GM12878 (cell line): ENCODE data around the gene CLCN7. TPM values are rescaled to one million over a fixed set of nuclear protein-coding genes. Genes with fewer than 3 reads are reported as not detected.
A peak's percentile ranks its signal among the peaks of the same experiment; 100 is the strongest.

Source experiments
- ATF3 ChIP-seq: IDR thresholded peaks from 2 replicates; pipeline ENCODE4 v1.6.1; 2011; ENCODE audit warnings: low read depth, mild to moderate bottlenecking, low read length, moderate library complexity, borderline replicate concordance; ENCODE audit errors: extremely low read depth
- BCL3 ChIP-seq: IDR thresholded peaks from 2 replicates; pipeline ENCODE4 v1.6.1; 2011; ENCODE audit warnings: borderline replicate concordance, low read depth, mild to moderate bottlenecking, moderate library complexity, low read length; ENCODE audit not compliant: insufficient read depth, poor library complexity, severe bottlenecking
- BRCA1 ChIP-seq: IDR thresholded peaks from 2 replicates; pipeline ENCODE4 v1.6.1; 2011; ENCODE audit warnings: low read depth, low read length, improper control_type of control experiment
- EP300 ChIP-seq, 2 experiments: fragments of 150-350 bp in 1 of 2; IDR thresholded peaks; 2 replicates each; pipeline ENCODE4 v1.6.1; 2011 to 2012; ENCODE audit warnings: low read depth in 2 of 2, low read length in 2 of 2, borderline replicate concordance in 1 of 2, improper control_type of control experiment in 1 of 2, inconsistent platforms in 1 of 2; ENCODE audit not compliant: control insufficient read depth in 1 of 2
- ETV6 ChIP-seq, 2 experiments: fragments of 450-650 bp in 1 of 2; IDR thresholded peaks in 1 of 2; conservative IDR thresholded peaks in 1 of 2; 2 replicates each; pipeline ENCODE4 v1.6.1; 2014; ENCODE audit warnings: antibody characterized with exemption in 1 of 2, borderline replicate concordance in 1 of 2, low read depth in 1 of 2, mild to moderate bottlenecking in 1 of 2, moderate library complexity in 1 of 2
- FOS ChIP-seq: IDR thresholded peaks from 3 replicates; pipeline ENCODE4 v1.6.1; 2011; ENCODE audit warnings: borderline replicate concordance; ENCODE audit not compliant: insufficient read length; ENCODE audit errors: extremely low read depth
- GABPA ChIP-seq: IDR thresholded peaks from 2 replicates; pipeline ENCODE4 v1.6.1; 2014; ENCODE audit warnings: antibody characterized with exemption, low read depth, mild to moderate bottlenecking, inconsistent platforms
- MEF2A ChIP-seq: IDR thresholded peaks from 2 replicates; pipeline ENCODE4 v1.6.1; 2011; ENCODE audit warnings: low read depth, mild to moderate bottlenecking, low read length, moderate library complexity; ENCODE audit not compliant: insufficient read depth
- MEF2B ChIP-seq: fragments of 450-650 bp; IDR thresholded peaks from 2 replicates; pipeline ENCODE4 v1.6.1; 2018; ENCODE audit warnings: mild to moderate bottlenecking, moderate library complexity; ENCODE audit not compliant: partially characterized antibody, poor library complexity, severe bottlenecking
- MTA2 ChIP-seq: fragments of 450-650 bp; IDR thresholded peaks from 2 replicates; pipeline ENCODE4 v1.6.1; 2016; ENCODE audit warnings: low read depth, mild to moderate bottlenecking, moderate library complexity
- MTA3 ChIP-seq: IDR thresholded peaks from 2 replicates; pipeline ENCODE4 v1.6.1; 2012; ENCODE audit warnings: low read length, inconsistent platforms, borderline replicate concordance
- MXI1 ChIP-seq: fragments of 150-350 bp; IDR thresholded peaks from 2 replicates; pipeline ENCODE4 v1.6.1; 2011; ENCODE audit warnings: low read depth, mild to moderate bottlenecking, inconsistent platforms, low read length, improper control_type of control experiment
- NR2C1 ChIP-seq: fragments of 450-650 bp; IDR thresholded peaks from 2 replicates; pipeline ENCODE4 v1.6.1; 2017; ENCODE audit warnings: antibody characterized with exemption, mild to moderate bottlenecking, moderate library complexity
- NR2F1 ChIP-seq: fragments of 450-650 bp; conservative IDR thresholded peaks from 2 replicates; pipeline ENCODE4 v1.6.1; 2017; ENCODE audit warnings: mild to moderate bottlenecking
- PKNOX1 ChIP-seq: fragments of 450-650 bp; IDR thresholded peaks from 2 replicates; pipeline ENCODE4 v1.6.1; 2016; ENCODE audit warnings: mild to moderate bottlenecking
- SIX5 ChIP-seq: IDR thresholded peaks from 2 replicates; pipeline ENCODE4 v1.6.1; 2011; ENCODE audit warnings: mild to moderate bottlenecking, low read depth, low read length, moderate library complexity; ENCODE audit not compliant: severe bottlenecking
- SREBF1 ChIP-seq: IDR thresholded peaks from 2 replicates; pipeline ENCODE4 v1.6.1; 2012; ENCODE audit warnings: mild to moderate bottlenecking, low read length
- SUPT20H ChIP-seq: IDR thresholded peaks from 2 replicates; pipeline ENCODE4 v1.6.1; 2011; ENCODE audit warnings: low read depth, mild to moderate bottlenecking, low read length, moderate library complexity, borderline replicate concordance; ENCODE audit not compliant: control insufficient read depth
- YY1 ChIP-seq: IDR thresholded peaks from 2 replicates; pipeline ENCODE4 v1.6.1; 2011; ENCODE audit warnings: low read depth, mild to moderate bottlenecking, low read length
- ZBTB11 ChIP-seq: fragments of 450-650 bp; formaldehyde crosslinking; IDR thresholded peaks from 2 replicates; pipeline ENCODE4 v1.5.0; 2022; ENCODE audit warnings: mild to moderate bottlenecking, missing genetic modification characterization
- ZNF207 ChIP-seq: fragments of 450-650 bp; IDR thresholded peaks from 2 replicates; pipeline ENCODE4 v1.6.1; 2014; ENCODE audit warnings: antibody characterized with exemption, mild to moderate bottlenecking, borderline replicate concordance
- polyA plus RNA-seq, 11 experiments: library from polyadenylated mRNA; depleted of rRNA in 4 of 11; unstranded in 6 of 11; stranded (reverse) in 5 of 11; fragments of >200 nt; fragmentation: Nextera tagmentation in 4 of 11; fragmentation: Illumina TruSeq in 1 of 11; extraction: Ambion mirVana in 4 of 11; extraction: Trizol in 1 of 11; gene quantifications; 1 replicate in 1 of 11; 2 replicates in 10 of 11; pipeline versions ENCODE4 v1.2.1 to v1.2.3, GENCODE V29; 2011 to 2016; ENCODE audit warnings: inconsistent platforms in 2 of 11, missing spikeins in 2 of 11, low read depth in 1 of 11
- total RNA-seq, 4 experiments: library from RNA; depleted of rRNA in 3 of 4; stranded (reverse); fragments of >200 nt in 3 of 4; fragmentation: Illumina TruSeq in 1 of 4; extraction: Trizol in 1 of 4; gene quantifications; 2 replicates each; pipeline versions ENCODE4 v1.2.1 to v1.2.3, GENCODE V29; 2013 to 2021

CLCN7 gene
- total and polyA plus RNA-seq, 10 of the 15 experiments (the other 5 are each of a cell fraction or from before 2014, with no cell fraction given), result 0.04 to 62.5 (median 19.9) TPM

GRCh38 chr16:1474796-1475551, at the start of gene CLCN7 (continued):
- TF ChIP-seq NR2C1 (peak; percentile 48), ZBTB11 (no peak), ZNF207 (peak; percentile 90; the same call in 1 of the 2 replicates), EP300 (IDR thresholded peaks at IDR 0.05; ENCODE audit: borderline replicate concordance in 1 of 2, control insufficient read depth in 1 of 2, low read depth in 2 of 2, low read length in 2 of 2) (peak in 1 of 2 experiments; percentile 40; a peak in 1 of 4 replicates), MXI1 (peak; percentile 92), NR2F1 (peak; percentile 70), SREBF1 (peak; percentile 59), MTA2 (no peak), MTA3 (no peak), MEF2A (peak; percentile 11; the same call in 1 of the 2 replicates), MEF2B (peak; percentile 90), FOS (peak; percentile 96), BRCA1 (no peak), ATF3 (peak; percentile 100), ETV6 (conservative IDR thresholded peaks at IDR 0.05 in 1 of 2, IDR thresholded peaks at IDR 0.05 in 1 of 2; ENCODE audit: borderline replicate concordance in 1 of 2, low read depth in 1 of 2) (no peak), GABPA (no peak), BCL3 (no peak), YY1 (peak; percentile 78), SIX5 (peak; percentile 48), SUPT20H (no peak), PKNOX1 (no peak)
